SK-N-SH treated with all-trans-retinoic acid at 6 μM for 48 hours (cell line): Measurements from ENCODE around the gene MYOD1.

ENCODE experiments used
- ATAC-seq: fragments of 200-7000 bp; cut with Tn5 transposase; 3 replicates; pipeline ENCODE4 v1.9.1; 2020; ENCODE audit warnings: mild to moderate bottlenecking, moderate library complexity
- ARNTL ChIP-seq: fragments of 450-650 bp; formaldehyde crosslinking; IDR thresholded peaks from 2 replicates; pipeline ENCODE4 v1.5.0; 2020; ENCODE audit warnings: low read depth, mild to moderate bottlenecking, moderate library complexity, borderline replicate concordance
- BACH2 ChIP-seq: fragments of 250-450 bp; sonication (Bioruptor Pico); IDR thresholded peaks from 2 replicates; pipeline ENCODE4 v1.9.0; 2021; ENCODE audit warnings: mild to moderate bottlenecking, borderline replicate concordance
- CREB5 ChIP-seq: fragments of 250-450 bp; sonication (Bioruptor Pico); IDR thresholded peaks from 2 replicates; pipeline ENCODE4 v1.5.1; 2020; ENCODE audit warnings: low read depth, mild to moderate bottlenecking, moderate library complexity
- CSDC2 ChIP-seq: fragments of 250-450 bp; sonication (Bioruptor Pico); IDR thresholded peaks from 2 replicates; pipeline ENCODE4 v1.5.0; 2020; ENCODE audit warnings: mild to moderate bottlenecking, moderate library complexity
- CSRNP3 ChIP-seq: fragments of 250-450 bp; sonication (Bioruptor Pico); IDR thresholded peaks from 2 replicates; pipeline ENCODE4 v1.5.1; 2021; ENCODE audit warnings: mild to moderate bottlenecking, moderate library complexity
- ESRRG ChIP-seq: fragments of 250-450 bp; sonication (Bioruptor Pico); IDR thresholded peaks from 2 replicates; pipeline ENCODE4 v1.6.1; 2021; ENCODE audit warnings: mild to moderate bottlenecking
- ISL1 ChIP-seq: fragments of 250-450 bp; sonication (Bioruptor Pico); IDR thresholded peaks from 2 replicates; pipeline ENCODE4 v2.1.2; 2022; ENCODE audit warnings: mild to moderate bottlenecking, moderate library complexity
- OSR1 ChIP-seq: fragments of 250-450 bp; sonication (Bioruptor Pico); IDR thresholded peaks from 2 replicates; pipeline ENCODE4 v1.8.0; 2022; ENCODE audit warnings: moderate library complexity, mild to moderate bottlenecking, inconsistent platforms
- PPARA ChIP-seq: fragments of 250-450 bp; sonication (Bioruptor Pico); IDR thresholded peaks from 2 replicates; pipeline ENCODE4 v1.5.0; 2020; ENCODE audit warnings: mild to moderate bottlenecking, borderline replicate concordance
- RARB ChIP-seq: fragments of 250-450 bp; sonication (Bioruptor Pico); IDR thresholded peaks from 2 replicates; pipeline ENCODE4 v1.8.0; 2021; ENCODE audit warnings: mild to moderate bottlenecking, moderate library complexity
- SNAI2 ChIP-seq: fragments of 250-450 bp; sonication (Bioruptor Pico); IDR thresholded peaks from 2 replicates; pipeline ENCODE4 v1.5.0; 2020; ENCODE audit warnings: mild to moderate bottlenecking, moderate library complexity
- TOX ChIP-seq: fragments of 250-450 bp; sonication (Bioruptor Pico); IDR thresholded peaks from 2 replicates; pipeline ENCODE4 v1.8.0; 2021; ENCODE audit warnings: mild to moderate bottlenecking, moderate library complexity, borderline replicate concordance
- ZC3H10 ChIP-seq: fragments of 250-450 bp; sonication (Bioruptor Pico); IDR thresholded peaks from 2 replicates; pipeline ENCODE4 v1.5.1; 2021; ENCODE audit warnings: mild to moderate bottlenecking, moderate library complexity
- ZFP3 ChIP-seq: fragments of 250-450 bp; sonication (Bioruptor Pico); IDR thresholded peaks from 2 replicates; pipeline ENCODE4 v1.5.0; 2020; ENCODE audit warnings: mild to moderate bottlenecking, moderate library complexity
- ZFP30 ChIP-seq: fragments of 450-650 bp; formaldehyde crosslinking; IDR thresholded peaks from 2 replicates; pipeline ENCODE4 v1.5.0; 2022; ENCODE audit warnings: mild to moderate bottlenecking, moderate library complexity
- ZNF565 ChIP-seq: fragments of 450-650 bp; formaldehyde crosslinking; conservative IDR thresholded peaks from 2 replicates; pipeline ENCODE4 v1.5.0; 2020; ENCODE audit warnings: low read depth, mild to moderate bottlenecking, moderate library complexity
- ZNF70 ChIP-seq: fragments of 450-650 bp; formaldehyde crosslinking; IDR thresholded peaks from 2 replicates; pipeline ENCODE4 v1.5.0; 2020; ENCODE audit warnings: mild to moderate bottlenecking, moderate library complexity
- ZNF8 ChIP-seq: fragments of 450-650 bp; formaldehyde crosslinking; IDR thresholded peaks from 2 replicates; pipeline ENCODE4 v1.5.0; 2020; ENCODE audit warnings: mild to moderate bottlenecking, moderate library complexity
- TF ChIP-seq, protein P1 (sequence below): fragments of 250-450 bp; sonication (Bioruptor Pico); IDR thresholded peaks from 2 replicates; pipeline ENCODE4 v1.8.0; 2020; ENCODE audit warnings: mild to moderate bottlenecking, moderate library complexity, borderline replicate concordance
- TF ChIP-seq, protein P2 (sequence below): fragments of 250-450 bp; sonication (Bioruptor Pico); IDR thresholded peaks from 2 replicates; pipeline ENCODE4 v1.5.0; 2020; ENCODE audit warnings: mild to moderate bottlenecking, moderate library complexity

The MYOD1 gene

DNA sequence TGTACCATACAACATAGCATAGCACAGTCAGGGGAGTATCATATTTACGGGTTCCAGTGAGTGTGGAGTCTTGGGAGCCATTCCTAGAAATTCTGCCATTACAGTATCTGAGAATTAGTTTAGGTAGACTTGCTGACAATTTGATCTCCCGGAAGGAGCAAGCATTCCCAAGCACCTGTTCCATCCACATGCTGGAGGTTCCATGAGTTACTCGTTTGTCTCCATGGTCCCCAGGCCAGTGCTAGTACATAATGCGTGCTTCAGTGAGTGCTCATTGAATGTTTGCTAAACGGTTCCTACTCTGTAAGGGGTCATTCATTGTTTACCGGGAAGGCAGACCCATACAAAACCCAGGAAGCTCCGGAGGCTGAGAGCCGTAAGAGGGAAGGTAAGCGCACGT lies 27.4 kb upstream of the MYOD1 start:
- no peak for ATAC-seq
- TF ChIP-seq, protein P1, sequence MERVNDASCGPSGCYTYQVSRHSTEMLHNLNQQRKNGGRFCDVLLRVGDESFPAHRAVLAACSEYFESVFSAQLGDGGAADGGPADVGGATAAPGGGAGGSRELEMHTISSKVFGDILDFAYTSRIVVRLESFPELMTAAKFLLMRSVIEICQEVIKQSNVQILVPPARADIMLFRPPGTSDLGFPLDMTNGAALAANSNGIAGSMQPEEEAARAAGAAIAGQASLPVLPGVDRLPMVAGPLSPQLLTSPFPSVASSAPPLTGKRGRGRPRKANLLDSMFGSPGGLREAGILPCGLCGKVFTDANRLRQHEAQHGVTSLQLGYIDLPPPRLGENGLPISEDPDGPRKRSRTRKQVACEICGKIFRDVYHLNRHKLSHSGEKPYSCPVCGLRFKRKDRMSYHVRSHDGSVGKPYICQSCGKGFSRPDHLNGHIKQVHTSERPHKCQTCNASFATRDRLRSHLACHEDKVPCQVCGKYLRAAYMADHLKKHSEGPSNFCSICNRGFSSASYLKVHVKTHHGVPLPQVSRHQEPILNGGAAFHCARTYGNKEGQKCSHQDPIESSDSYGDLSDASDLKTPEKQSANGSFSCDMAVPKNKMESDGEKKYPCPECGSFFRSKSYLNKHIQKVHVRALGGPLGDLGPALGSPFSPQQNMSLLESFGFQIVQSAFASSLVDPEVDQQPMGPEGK (CRISPR knock-in tag) = no peak
- TF ChIP-seq ARNTL (no peak), CSRNP3 (no peak)
- TF ChIP-seq, all 23 proteins: peak for 0

GRCh38 chr11:17692931-17693330 lies 26.4 kb upstream of the MYOD1 start:
- no peak for ATAC-seq
- TF ChIP-seq ISL1 (CRISPR knock-in tag) = no peak
- TF ChIP-seq ZNF565 = no peak
- TF ChIP-seq, all 23 proteins: peak for 0

DNA sequence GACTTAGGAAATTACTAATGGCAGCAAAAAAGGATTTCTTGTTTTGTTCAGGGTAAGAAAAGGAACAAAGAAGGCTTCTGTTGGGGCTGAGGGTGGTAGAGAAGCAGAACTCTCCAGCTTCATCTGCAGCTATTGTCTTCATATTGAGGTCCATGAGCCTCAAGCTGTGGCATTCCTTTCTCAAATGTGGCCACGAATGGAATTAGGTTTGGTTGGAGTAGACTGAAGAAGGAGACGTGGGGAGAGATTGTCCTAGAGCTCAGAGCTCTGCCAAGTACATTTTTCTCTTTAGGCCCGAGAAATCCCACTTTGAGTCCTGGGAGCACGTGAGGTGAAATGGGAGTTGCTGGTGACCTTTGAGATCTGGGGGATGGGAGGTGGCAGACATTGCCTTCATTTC lies 25.8 kb upstream of the MYOD1 start:
- TF ChIP-seq CSRNP3 (no peak), TOX (CRISPR knock-in tag) (no peak), BACH2 (no peak), ZFP30 (CRISPR knock-in tag) (no peak), ZC3H10 (CRISPR knock-in tag) (no peak), ESRRG (no peak), CREB5 (CRISPR knock-in tag) (no peak), ZNF8 (no peak), RARB (CRISPR knock-in tag) (no peak), ZNF565 (no peak), PPARA (CRISPR knock-in tag) (no peak), ZFP3 (no peak), SNAI2 (CRISPR knock-in tag) (no peak), ARNTL (no peak), ISL1 (CRISPR knock-in tag) (no peak), ZNF70 (CRISPR knock-in tag) (no peak), CSDC2 (no peak), OSR1 (CRISPR knock-in tag) (no peak)
- TF ChIP-seq, protein P2, sequence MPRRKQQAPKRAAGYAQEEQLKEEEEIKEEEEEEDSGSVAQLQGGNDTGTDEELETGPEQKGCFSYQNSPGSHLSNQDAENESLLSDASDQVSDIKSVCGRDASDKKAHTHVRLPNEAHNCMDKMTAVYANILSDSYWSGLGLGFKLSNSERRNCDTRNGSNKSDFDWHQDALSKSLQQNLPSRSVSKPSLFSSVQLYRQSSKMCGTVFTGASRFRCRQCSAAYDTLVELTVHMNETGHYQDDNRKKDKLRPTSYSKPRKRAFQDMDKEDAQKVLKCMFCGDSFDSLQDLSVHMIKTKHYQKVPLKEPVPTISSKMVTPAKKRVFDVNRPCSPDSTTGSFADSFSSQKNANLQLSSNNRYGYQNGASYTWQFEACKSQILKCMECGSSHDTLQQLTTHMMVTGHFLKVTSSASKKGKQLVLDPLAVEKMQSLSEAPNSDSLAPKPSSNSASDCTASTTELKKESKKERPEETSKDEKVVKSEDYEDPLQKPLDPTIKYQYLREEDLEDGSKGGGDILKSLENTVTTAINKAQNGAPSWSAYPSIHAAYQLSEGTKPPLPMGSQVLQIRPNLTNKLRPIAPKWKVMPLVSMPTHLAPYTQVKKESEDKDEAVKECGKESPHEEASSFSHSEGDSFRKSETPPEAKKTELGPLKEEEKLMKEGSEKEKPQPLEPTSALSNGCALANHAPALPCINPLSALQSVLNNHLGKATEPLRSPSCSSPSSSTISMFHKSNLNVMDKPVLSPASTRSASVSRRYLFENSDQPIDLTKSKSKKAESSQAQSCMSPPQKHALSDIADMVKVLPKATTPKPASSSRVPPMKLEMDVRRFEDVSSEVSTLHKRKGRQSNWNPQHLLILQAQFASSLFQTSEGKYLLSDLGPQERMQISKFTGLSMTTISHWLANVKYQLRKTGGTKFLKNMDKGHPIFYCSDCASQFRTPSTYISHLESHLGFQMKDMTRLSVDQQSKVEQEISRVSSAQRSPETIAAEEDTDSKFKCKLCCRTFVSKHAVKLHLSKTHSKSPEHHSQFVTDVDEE = no peak
- TF ChIP-seq, protein P1 (CRISPR knock-in tag) = no peak
- no peak for ATAC-seq
